DOHH2 (cell line): Measurements from ENCODE around the gene PRDM2.

Experiments
- EZH2phosphoT487 ChIP-seq: fragments of 200-600 bp; sonication (generic); IDR thresholded peaks from 2 replicates; pipeline ENCODE4 v1.6.1; 2017; ENCODE audit warnings: borderline replicate concordance, mild to moderate bottlenecking, antibody characterized with exemption, low read length, moderate library complexity, mixed read lengths
- TF ChIP-seq, protein P1 (sequence below): fragments of 200-600 bp; sonication (generic); IDR thresholded peaks from one replicate; pipeline ENCODE4 v1.5.1; 2014; ENCODE audit warnings: antibody characterized with exemption, mild to moderate bottlenecking, low read depth, low read length; ENCODE audit not compliant: poor library complexity, severe bottlenecking

DNA sequence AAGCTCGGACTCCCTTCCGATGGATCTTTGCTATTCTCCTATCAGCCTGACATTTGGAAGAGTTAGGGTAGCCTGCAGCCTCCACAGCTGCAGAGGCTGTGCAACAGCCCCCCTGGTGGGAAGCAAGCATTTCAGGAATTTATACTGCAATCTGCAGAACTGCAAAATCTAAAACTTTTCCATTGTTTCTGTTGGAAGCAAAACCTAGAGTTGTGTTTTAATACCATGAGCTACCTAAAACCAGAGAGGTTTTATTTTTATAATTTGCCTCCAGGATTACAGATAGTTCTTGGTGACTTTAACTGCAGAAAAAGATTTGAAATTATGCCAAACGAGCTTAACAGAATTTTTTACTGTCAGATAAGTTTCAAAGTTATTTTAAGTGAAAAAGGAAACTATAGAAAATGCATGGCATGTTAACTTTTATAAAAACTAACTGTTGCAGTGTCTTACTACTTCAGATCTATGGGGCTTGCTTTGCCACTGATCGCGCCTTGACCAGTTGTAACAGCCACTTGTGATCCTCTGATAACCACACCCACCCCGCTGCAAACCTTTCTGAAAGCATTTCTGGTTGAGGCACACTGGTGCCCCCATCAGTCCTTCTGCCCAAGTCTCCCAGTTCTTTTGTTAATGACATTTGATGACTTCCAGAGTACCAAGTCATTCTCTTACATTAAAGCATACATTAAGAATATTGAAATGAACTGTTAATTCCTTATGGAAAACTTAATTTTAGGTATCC, 64.8 kb downstream of the PRDM2 start:
- TF ChIP-seq, protein P1, sequence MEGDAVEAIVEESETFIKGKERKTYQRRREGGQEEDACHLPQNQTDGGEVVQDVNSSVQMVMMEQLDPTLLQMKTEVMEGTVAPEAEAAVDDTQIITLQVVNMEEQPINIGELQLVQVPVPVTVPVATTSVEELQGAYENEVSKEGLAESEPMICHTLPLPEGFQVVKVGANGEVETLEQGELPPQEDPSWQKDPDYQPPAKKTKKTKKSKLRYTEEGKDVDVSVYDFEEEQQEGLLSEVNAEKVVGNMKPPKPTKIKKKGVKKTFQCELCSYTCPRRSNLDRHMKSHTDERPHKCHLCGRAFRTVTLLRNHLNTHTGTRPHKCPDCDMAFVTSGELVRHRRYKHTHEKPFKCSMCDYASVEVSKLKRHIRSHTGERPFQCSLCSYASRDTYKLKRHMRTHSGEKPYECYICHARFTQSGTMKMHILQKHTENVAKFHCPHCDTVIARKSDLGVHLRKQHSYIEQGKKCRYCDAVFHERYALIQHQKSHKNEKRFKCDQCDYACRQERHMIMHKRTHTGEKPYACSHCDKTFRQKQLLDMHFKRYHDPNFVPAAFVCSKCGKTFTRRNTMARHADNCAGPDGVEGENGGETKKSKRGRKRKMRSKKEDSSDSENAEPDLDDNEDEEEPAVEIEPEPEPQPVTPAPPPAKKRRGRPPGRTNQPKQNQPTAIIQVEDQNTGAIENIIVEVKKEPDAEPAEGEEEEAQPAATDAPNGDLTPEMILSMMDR: peak; percentile 22
- no peak for TF ChIP-seq EZH2phosphoT487
